Measurements from ENCODE around the gene MLEC.

The MLEC gene, protein sequence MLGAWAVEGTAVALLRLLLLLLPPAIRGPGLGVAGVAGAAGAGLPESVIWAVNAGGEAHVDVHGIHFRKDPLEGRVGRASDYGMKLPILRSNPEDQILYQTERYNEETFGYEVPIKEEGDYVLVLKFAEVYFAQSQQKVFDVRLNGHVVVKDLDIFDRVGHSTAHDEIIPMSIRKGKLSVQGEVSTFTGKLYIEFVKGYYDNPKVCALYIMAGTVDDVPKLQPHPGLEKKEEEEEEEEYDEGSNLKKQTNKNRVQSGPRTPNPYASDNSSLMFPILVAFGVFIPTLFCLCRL

DNA sequence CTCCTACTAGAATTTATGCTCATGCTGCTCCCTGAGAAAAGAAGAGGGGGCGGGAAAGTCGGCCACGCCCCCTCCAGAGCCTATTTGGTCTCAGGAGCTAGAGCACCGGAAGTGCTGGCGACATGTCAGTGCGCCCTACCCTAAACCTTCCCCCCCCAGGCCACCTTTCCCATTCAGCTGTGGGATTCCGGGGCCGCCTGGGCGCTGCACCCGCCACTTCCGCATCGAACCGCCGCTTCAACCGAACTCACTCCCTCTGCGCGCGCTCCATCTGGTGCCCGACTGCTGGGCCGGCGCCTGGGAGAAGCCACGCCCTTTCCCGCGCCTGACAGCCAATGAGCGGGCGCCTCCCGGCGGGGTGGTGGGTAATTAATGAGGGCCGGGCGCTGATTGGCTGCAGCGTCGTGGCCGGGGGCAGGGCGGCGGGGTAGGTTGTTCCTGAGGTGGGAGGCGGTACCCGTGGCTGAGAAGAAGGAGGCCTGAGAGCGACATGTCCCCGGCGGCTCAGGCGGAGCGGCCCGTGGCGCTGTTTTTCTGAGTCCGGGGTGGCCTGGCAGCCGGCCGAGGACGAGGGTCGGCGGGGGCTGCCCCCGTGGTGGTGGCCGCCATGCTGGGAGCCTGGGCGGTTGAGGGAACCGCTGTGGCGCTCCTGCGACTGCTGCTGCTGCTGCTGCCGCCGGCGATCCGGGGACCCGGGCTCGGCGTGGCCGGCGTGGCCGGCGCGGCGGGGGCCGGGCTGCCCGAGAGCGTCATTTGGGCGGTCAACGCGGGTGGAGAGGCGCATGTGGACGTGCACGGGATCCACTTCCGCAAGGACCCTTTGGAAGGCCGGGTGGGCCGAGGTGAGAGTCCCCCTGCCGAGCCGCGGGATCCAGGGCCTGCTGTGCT, at the start of gene MLEC:
MLEC (plus strand) TSS at position 460 of the 888 bp plus-strand sequence; CDS start at position 608, 148 bp downstream.
- DNase-seq: peak; percentile 100

DNA sequence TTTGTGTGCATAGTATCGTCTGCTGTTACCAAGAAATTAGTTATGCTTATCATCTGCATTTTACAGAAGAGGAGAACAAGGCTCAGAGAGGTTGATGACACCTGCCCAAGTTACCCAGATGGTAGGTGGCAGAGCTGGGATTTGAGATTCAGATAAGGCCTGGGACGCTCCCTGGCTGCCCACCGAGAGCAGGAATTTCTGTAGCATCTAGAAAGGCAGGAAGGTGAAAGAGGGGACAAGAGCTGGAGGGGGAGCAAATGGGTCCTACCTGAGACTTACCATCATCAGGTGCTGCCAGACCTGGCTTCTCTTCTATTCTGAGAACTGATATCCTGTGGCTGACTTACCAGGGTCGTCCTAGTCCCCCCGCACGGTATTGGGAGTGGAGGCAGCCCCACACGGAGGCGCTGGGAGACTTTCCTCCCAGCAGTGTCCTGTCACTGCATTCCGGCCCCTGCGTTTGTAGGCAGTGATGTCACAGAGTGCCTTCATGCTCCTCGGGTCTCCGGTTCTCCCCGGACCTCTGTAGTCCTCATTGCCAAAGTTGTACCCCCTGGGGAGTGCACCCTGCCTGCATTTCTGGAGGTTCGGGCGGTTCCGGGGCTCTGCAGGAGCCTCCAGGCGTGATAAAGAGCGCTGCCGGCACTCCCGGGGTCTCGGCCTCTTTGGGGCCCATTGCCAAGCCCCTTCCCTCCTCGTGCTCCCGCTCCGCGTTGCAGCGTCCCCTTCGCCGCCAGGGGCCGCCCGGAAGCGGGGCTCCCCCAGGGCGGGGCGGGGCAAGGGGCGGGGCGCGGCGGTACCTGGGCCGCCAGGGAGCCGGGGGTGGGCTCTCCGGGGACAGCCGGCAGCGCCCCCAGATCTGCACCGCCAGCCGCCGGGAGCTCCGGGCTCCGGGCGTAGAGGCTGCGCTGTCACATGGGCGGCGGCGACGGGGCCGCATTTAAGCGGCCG, 46.9 kb upstream of the MLEC start, which contains the start of gene CABP1:
CABP1 (plus strand) TSS at position 856 of the 951 bp plus-strand sequence; CDS start at position 916, 60 bp downstream.
- DNase-seq: peak; percentile 67

DNA sequence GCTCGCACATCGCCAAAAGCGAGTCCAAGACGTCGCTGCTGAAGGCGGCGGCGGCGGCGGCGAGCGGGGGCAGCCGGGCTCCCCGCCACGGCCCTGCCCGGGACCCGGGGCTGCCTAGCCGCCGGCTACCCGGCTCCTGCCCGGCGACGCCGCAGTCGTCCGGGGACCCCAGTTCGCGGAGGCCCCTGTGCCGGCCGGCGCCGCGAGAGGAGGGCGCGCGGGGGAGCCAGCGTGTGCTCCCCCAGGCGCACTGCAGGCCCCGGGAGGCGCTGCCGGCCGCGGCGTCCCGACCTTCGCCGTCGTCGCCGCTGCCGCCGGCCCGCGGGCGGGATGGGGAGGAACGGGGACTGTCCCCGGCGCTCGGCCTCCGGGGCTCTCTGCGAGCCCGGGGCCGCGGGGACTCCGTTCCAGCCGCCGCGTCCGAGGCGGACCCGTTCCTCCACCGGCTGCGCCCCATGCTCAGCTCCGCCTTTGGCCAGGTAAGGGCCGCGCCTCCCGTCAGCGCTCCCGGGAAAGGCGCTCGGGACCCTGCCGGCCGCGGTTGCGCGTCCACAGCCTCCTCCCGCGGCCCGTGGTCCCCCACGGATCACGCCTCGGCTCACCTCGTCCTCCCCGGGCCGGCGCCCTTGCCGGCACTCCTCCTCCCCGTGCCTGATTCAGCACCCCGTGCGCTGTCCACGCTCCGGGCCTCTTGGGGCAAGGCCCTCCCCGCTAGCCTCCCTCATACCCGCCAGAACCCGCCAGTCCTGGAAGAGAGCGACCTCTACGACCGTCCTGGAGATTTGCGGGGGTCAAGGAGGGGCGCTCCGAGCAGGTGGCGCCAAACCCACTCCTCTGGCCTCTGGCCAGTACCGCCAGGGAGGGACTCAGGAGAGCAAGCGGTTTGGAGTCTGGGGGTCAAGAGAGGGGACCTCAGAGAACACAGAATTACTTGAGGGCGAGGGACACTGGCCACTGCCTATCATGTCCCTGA, 45.8 kb upstream of the MLEC start:
- DNase-seq: peak; percentile 41

DNA sequence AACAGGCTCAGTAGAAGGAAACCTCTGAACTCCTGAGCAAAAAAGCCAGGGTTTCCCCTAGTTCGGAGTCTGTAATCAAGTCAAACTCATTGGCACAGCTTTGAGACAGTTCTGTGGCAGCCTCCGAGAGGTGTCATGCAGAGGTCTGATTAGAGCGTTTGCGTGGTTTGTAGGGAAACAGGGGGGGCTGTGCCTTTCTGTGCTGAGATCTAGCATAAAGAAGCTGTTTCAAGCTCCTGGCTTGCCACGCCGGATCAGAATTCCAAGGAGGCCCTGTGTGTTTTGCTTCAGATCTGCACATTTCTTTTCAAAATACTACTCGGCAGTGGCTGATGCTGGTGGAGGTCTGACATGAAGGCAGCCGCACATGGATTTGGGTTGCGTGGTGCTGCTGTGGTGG, 44.8 kb upstream of the MLEC start:
- DNase-seq: no peak

DNA sequence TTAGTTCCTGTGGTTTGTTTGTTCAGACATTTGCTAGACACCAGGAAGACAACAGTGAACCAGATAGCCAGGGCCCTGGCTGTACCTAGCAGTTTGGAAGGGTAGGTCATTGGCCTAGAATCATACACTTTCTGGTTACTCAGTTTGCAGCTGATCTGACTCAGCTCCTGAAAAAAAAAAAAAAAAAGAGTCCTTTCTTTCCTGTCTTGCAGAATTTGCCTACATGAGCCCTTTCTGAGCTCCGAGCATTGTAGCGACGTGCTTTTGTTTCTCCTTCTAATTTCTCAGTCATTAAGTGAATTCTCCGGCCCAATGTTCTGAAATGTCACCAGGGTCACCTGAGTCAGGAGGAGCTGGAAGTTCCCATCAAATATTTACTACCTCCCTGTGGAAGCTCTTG, 44.1 kb upstream of the MLEC start:
- no peak for DNase-seq

DNA sequence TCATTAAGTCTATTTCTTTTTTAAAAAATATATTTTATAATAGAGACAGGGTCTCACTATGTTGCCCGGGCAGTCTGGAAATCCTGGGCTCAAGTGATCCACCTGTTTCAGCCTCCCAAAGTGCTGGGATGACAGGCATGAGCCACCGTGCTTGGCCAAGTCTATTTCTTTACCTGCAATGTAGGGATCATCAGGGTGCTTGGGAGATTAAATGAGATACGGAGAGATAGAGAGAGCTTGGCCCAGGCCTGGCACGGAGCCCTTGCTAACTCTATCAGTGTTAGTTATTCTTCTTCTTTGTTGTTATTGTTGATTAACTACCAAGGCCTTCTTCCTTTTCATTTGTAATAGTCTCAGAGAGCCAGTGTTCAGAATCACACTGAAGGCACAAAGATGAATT, 43.4 kb upstream of the MLEC start:
- DNase-seq: no peak

DNA sequence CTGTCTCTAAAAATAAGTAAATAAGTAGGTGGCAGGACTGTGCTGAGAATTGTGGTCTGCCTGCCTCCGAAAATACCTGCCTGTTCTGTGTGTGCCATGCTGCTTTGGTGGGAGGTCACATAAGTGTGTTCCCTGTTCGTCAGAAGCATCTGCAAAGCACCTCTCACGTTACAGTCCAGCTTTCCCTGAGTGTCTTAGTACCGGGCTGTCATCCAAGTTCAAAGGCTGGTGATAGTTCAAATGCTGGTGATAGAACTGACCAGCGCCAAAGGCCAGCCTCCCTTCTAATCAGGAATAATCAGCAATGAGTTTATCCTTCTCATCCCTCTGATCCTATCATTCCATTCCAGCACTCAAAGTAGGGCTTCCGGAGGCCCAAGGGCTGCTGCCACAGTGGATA, 40.9 kb upstream of the MLEC start:
- no peak for DNase-seq

DNA sequence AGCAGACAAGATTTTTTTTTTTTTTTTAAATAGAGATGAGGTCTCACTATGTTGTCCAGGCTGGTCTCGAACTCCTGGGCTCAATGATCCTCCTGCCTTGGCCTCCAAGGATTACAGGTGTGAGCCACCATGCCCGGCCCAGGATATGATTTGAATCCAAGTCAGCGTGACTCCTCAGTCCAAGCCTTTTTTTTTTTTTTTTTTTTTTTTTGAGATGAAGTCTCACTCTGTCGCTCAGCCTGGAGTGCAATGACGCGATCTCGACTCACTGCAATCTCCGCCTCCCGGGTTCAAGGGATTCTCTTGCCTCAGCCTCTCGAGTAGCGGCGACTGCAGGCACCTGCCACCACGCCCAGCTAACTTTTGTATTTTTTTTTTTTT, 39.6 kb upstream of the MLEC start:
- DNase-seq: no peak

DNA sequence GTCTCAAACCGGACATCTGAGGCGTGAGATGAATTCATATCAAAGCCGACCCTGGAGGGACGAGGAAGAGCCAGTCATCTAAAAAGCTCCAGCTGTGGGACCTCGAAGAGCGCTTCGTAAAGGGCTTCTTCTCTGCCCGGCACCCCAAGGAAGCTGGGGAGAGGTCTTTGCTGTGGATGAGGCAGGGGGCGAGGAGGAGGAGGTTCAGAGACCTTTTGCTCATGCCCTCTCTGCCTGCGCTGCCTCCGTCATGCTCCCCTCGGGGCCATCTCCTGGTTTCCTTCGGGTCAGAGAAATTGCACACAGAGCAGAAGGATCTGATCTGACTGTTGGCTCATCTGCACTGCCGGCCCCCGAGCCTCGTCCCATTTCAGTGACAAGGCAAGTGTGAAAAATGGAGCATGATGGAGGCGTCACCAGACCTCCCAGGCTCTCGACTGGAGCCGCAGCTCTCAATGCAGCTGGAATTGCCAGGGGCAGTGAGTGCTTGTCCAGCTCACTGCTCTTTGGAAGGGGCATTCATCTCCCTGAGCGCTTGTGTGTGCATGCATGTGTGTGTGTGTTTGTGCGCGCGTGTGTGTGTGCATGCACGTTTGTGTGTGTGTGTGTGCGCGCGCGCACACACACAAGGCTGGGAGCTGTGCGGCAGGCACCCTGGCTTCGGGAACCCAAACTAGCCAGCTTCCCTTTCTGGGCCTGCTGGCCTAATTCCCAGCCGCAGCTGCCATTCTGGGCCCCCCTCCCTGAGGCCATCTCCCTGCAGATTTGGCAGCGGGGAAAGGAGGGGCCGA, 37.3 kb upstream of the MLEC start:
- no peak for DNase-seq

DNA sequence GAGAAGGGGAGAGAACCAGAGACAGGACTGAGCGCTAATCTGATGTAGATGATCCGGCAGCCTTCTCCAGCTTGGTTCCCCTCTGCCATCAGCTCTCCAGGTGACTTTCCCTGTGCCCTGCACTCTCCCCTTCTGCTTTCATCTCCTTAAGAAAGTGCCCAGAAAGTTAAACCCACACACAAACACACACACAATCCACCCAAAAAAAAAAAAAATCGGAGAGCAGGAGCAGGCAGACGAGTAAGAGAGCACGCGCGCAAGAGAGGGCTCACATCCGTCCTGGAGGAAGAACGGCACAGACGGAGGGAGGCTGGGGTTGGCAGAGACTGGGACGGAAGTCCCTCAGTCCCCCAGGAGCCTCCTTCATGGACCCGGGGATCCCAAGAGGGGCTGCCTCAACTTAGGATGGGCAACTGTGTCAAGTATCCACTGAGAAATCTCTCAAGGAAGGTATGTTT, 36.7 kb upstream of the MLEC start:
- no peak for DNase-seq

DNA sequence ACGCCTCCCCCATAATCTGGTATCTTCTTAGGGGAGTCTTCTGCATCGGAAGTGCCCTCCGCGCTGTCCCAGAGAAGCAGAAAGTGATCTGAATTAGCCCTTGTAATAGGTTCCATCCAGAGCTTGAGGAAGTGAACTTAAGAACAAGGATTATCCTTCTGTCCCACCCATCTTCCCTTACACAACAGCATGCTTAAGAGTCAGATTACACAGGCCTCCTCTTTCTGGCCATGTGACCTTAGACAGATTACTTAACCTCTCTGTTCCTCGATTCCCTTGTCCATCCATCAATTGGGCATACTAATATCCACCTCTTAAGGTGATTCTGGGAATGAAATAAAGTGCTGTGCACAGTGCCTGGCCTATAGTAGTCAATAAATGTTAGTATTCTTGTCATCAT, 35.1 kb upstream of the MLEC start:
- DNase-seq: no peak

DNA sequence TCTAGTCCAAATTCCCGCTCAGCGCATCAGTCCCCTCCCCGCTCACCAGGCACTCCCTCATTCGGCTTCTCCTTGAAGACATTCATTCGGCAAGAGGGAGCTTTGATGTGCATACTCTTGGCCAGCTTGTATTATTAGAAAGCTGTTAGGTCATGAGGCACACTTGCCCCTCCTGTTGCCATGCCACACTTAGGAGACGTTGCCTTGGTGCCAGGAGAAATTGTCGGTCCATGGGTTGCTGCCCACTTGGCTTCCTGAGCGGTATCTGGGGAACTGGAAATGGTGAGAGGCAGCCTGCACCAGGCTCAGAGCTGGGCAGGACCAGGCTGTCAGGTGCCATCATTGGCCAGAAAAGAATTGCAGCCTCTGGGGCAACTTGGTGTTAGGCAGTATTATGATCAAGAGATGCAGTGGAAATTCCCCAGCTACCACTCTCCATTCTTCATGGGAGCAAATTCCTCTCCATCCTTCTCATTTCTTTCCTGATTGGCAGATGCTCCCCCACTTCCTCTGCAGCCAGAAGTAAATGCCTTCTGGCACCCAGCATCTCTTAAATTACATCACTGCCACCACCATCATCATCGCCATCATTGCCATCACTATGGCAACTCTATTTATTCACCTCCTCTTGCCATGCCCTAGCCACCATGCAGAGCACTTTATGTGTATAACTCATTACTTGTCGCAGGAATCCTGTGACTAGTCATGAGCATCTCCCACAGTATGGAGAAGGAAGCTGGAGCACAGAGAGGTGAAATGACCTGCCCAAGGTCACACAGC, 34.1 kb upstream of the MLEC start:
- no peak for DNase-seq

DNA sequence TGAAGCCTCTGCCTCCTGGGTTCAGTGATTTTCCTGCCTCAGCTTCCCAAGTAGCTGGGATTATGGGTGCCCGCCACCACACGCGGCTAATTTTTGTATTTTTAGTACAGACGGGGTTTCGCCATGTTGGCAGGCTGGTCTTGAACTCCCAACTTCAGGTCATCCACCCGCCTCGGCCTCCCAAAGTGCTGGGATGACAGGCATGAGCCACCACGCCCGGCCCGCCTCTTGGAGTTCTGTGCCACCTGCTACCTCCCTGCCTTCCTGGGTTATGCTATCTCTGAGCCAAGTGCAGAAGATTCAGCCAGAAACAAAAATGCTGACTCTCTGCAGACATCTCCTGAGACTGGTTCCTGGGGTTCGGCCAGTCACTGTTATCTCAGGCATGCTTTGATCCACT, 33.3 kb upstream of the MLEC start:
- no peak for DNase-seq

DNA sequence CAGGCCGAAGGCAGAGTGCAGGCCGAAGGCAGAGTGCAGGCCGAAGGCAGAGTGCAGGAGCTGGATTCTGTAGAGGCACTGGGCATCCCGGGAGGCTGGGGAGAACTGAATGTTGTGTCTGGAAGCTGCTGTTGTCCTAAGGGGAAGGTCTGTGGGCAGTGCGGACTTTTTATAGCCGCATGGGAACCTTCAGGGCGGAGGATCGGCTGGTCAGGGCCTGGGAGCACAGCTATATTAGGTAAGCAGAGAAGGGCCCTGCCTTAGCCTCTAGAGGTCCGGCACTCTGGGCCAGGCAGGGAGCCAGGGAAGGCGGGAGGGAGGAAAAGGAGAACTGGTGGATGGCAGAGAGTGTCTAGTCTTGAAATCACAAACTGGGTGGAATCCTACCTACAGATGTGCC, 32.3 kb upstream of the MLEC start:
- DNase-seq: no peak

DNA sequence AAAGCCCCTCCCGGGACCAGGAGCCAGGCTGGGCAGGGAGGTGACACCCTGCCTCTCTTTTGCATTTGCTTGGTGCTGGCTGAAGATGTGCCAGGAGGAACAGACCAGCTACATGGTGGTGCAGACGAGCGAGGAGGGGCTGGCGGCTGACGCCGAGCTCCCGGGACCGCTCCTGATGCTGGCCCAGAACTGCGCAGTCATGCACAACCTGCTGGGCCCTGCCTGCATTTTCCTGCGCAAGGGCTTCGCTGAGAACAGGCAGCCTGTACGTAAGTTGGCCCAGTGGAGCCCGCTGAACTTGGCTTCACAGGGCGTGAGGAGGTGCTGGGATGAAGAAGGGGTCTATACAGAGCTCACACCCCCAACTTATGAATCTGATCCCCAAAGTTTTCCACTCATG, 30.9 kb upstream of the MLEC start:
- DNase-seq: no peak

DNA sequence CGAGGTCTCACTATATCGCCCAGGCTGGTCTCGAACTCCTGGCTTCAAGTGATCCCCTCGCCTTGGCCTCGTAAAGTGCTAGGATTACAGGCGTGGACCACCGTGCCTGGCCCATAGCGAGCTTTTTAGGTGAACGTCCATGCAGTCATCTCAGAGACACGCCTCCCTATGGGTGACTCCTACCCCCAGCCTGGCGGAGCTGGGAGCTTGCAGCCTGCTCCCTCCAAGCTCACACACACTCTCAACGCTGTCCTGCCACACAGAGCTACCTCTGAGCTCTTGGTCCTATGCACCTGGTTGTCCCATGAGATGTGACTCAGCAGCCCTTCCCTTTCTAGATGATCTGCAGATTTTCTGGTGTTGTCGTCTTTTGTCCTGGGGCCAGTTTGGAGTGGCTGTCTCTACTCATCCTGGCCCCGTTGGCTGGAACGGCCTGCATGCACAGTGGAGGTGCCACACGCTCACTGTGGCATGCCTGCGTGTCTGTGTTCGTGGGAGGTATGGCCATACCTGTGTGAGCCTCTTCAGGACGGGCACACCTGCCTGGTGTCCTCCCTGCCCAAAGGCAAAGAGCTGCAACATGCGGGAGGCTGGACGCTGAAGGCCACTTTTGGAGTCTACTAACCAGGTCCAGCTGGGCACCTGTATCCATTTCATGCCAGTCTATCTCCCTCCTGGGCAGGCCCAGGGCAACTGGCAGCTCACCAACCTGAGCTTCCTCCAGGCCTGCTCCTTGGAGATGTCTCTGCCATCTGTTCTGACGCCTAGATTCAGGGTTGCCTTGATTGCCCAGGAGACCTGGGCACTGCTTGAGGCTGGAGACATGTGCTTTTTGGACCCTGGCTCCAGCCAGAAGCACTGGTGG, 28.4 kb upstream of the MLEC start:
- DNase-seq: no peak

DNA sequence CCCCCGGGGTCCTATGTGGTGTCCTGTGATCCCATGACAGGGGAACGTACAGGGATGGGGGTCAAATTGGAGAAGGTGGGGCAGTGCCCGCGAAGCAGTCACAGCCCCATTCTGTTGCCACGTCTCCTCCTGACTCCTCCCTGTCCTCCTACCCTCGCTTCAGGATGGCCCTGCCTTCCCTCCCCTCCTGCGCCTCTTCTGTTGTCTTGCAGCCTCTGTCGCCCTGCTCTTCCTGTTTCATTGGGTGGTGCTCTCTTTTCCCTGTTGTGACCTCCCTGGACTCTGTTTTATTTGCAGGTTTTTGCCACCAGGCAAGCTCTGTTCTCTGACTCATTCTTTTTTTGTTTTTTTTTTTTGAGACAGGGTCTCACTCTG, 27.8 kb upstream of the MLEC start:
- DNase-seq: no peak

DNA sequence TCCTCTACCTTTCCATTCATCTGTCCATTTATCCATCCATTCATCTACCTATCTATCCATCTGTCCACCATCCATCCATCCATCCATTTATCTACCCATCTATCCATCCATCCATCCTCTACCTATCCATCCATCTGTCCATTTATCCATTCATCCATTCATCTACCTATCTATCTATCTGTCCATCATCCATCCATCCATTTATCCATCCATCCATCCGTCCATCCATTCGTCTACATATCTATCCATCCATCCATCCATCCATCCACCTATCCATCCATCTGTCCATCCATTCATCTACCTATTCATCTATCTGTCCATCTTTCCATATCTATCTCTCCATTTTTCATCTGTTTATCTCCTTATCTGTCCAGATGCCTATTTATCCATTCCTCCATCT, 25.5 kb upstream of the MLEC start:
- DNase-seq: no peak

DNA sequence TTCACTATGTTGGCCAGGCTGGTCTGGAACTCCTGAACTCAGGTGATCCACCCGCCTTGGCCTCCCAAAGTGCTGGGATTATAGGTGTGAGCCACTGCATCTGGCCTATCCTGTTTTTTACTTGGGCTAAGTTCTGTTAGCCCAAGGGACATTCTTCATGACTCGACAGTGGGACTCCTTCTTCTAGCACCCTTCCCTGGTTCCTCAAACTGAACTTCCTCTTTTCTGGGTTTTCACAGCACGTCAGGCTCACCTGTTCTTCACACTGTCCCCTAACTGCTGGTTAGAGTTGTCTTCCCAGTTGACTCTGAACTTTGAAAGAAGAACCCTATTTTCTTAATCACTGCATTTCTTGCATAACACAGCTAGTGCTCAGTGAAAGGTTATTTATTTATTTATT, 24.1 kb upstream of the MLEC start:
- DNase-seq: no peak

Measured in activated CD4-positive, alpha-beta T cell treated with anti-CD3 and anti-CD28 coated beads, Interleukin-2, Interleukin-6, amounts not matched to agents 100 ng/mL and 50 ng/mL, durations not matched to agents 16 hours and 8 hours (primary cell).